BJ (cell line): Measurements from ENCODE around the gene CXCL9. TPM values are rescaled to one million over a fixed set of nuclear protein-coding genes. Genes with fewer than 3 reads are reported as not detected.
"Not testable (repeated sequence)": the region's sequence is repeated elsewhere in the genome, so short reads cannot be mapped to it uniquely, and the experiment has no call there.

Source experiments
- CTCF ChIA-PET: fragments of 350-600 bp; formaldehyde crosslinking; extraction: SDS; loops from one replicate; lab custom pipeline; 2021; ENCODE audit warnings: antibody characterized with exemption, inconsistent platforms; lab: Yijun Ruan, JAX
- POLR2A ChIA-PET: fragments of 300-600 bp; sonication (Branson Sonifier 250); formaldehyde crosslinking; extraction: SDS; loops from one replicate; lab custom pipeline; 2021; ENCODE audit warnings: antibody characterized with exemption; lab: Charles Lee
- DNase-seq: peaks from one replicate; pipeline ENCODE4 v3.0.0-alpha.2; 2011; ENCODE audit warnings: low read depth
- H3K27me3 ChIP-seq: 2 replicates; pipeline ENCODE4 v1.6.0; 2011; ENCODE audit warnings: low read length; ENCODE audit not compliant: control insufficient read depth, insufficient read depth
- H3K36me3 ChIP-seq: 2 replicates; pipeline ENCODE4 v1.5.1; 2011; ENCODE audit warnings: low read length; ENCODE audit not compliant: control insufficient read depth, insufficient read depth
- H3K4me3 ChIP-seq: 2 replicates; pipeline ENCODE4 v1.5.1; 2011; ENCODE audit warnings: low read depth, mild to moderate bottlenecking, control low read depth, low read length
- CTCF ChIP-seq: IDR thresholded peaks from 2 replicates; pipeline ENCODE4 v1.5.1; 2011; ENCODE audit warnings: low read depth, mild to moderate bottlenecking, control low read depth, inconsistent platforms, low read length, moderate library complexity; ENCODE audit not compliant: insufficient read depth
- polyA plus RNA-seq: library from polyadenylated mRNA; depleted of rRNA; stranded (reverse); fragments of >200 nt; gene quantifications from 2 replicates; pipeline ENCODE4 v1.2.3, GENCODE V29; 2011

Gene CXCL9
- polyA plus RNA-seq, 1 experiment = not detected

- Histone ChIP-seq H3K36me3 (peaks cover 6% of the 10 kb centered on the region), H3K27me3 (no peaks in the 10 kb centered on the region), H3K4me3 (no peak overlapping the region)
- TF ChIP-seq CTCF = no peak
- CTCF ChIA-PET = interaction anchor here (0.7 kb wide), 1 partner anchor 51 kb away, joined by 3 read pairs; no protein-coding TSS in a partner anchor
- POLR2A ChIA-PET = no interaction called here
- DNase-seq = no peak
These were observed 26.7 kb downstream of the CXCL9 start for GRCh38 chr4:75980576-75980975.

- DNase-seq = no peak
- Histone ChIP-seq H3K36me3 (peaks cover 11% of the 10 kb centered on the region), H3K27me3 (no peaks in the 10 kb centered on the region), H3K4me3 (no peak overlapping the region)
- ChIA-PET POLR2A (no interaction called here), CTCF (no interaction called here)
- no peak for TF ChIP-seq CTCF
These were observed 31.1 kb downstream of the CXCL9 start for GRCh38 chr4:75976177-75976576.

- POLR2A ChIA-PET = interaction anchor here (0.6 kb wide), 1 partner anchor 34 kb away, joined by 12 read pairs; no protein-coding TSS in a partner anchor
- H3K4me3 ChIP-seq = no peak overlapping the region
These were observed 33.5 kb downstream of the CXCL9 start for GRCh38 chr4:75973766-75974165.

GRCh38 chr4:75968084-75968483 lies 39.2 kb downstream of the CXCL9 start:
- no peak for DNase-seq
- Histone ChIP-seq H3K4me3 (no peak overlapping the region), H3K27me3 (no peaks in the 10 kb centered on the region), H3K36me3 (peaks cover 16% of the 10 kb centered on the region)
- no peak for TF ChIP-seq CTCF
- ChIA-PET POLR2A (no interaction called here), CTCF (no interaction called here)

More at GRCh38 chr4:75973766-75974165, 33.5 kb downstream of the CXCL9 start:
- DNase-seq = no peak
- Histone ChIP-seq H3K27me3 (no peaks in the 10 kb centered on the region), H3K36me3 (peaks cover 15% of the 10 kb centered on the region)
- CTCF ChIA-PET = no interaction called here
- no peak for TF ChIP-seq CTCF

- DNase-seq = no peak
These were observed 43.8 kb downstream of the CXCL9 start for GRCh38 chr4:75963558-75963957.

GRCh38 chr4:75962072-75962471 lies 45.2 kb downstream of the CXCL9 start:
- DNase-seq, H3K4me3 ChIP-seq, CTCF ChIA-PET, POLR2A ChIA-PET, H3K27me3 ChIP-seq: not testable (repeated sequence)
- H3K36me3 ChIP-seq = peaks cover 13% of the 10 kb centered on the region

More at GRCh38 chr4:75963558-75963957, 43.8 kb downstream of the CXCL9 start:
- no peak for TF ChIP-seq CTCF
- POLR2A ChIA-PET = no interaction called here
- Histone ChIP-seq H3K36me3 (peaks cover 9% of the 10 kb centered on the region), H3K27me3 (no peaks in the 10 kb centered on the region), H3K4me3 (no peak overlapping the region)
- CTCF ChIA-PET = no interaction called here

GRCh38 chr4:75958546-75958945 lies 48.8 kb downstream of the CXCL9 start:
- H3K4me3 ChIP-seq, H3K27me3 ChIP-seq, DNase-seq, H3K36me3 ChIP-seq, CTCF ChIA-PET: not testable (repeated sequence)
- POLR2A ChIA-PET = interaction anchor here (0.7 kb wide), 1 partner anchor 25 kb away, joined by 13 read pairs; no protein-coding TSS in a partner anchor

- CTCF ChIA-PET, POLR2A ChIA-PET, H3K27me3 ChIP-seq, H3K4me3 ChIP-seq, DNase-seq: not testable (repeated sequence)
- H3K36me3 ChIP-seq = peaks cover 10% of the 10 kb centered on the region
These were observed 52.5 kb downstream of the CXCL9 start for GRCh38 chr4:75954811-75955210.
